HepG2 (cell line): ENCODE data around the gene IFNAR2. TPM values are rescaled to one million over a fixed set of nuclear protein-coding genes. Genes with fewer than 3 reads are reported as not detected.

ENCODE experiments used
- ATAC-seq: fragments of 200-7000 bp; cut with Tn5 transposase; 3 replicates; pipeline ENCODE4 v1.9.1; 2020; ENCODE audit warnings: mild to moderate bottlenecking, moderate library complexity
- BruUV-seq: library from RNA; stranded (reverse); fragments of 400-500 nt; replicated peaks from 2 replicates; lab custom pipeline; 2021; lab: Mats Ljungman, UMichigan
- CTCF ChIA-PET: fragments of 300-600 bp; formaldehyde crosslinking; extraction: SDS; loops from one replicate; lab custom pipeline; 2021; ENCODE audit warnings: low total read pairs, inconsistent platforms, low intra/inter-chr PET ratio; lab: Yijun Ruan, JAX
- POLR2A ChIA-PET: fragments of 350-600 bp; sonication (Branson Sonifier 250); formaldehyde crosslinking; loops from one replicate; lab custom pipeline; 2020; ENCODE audit warnings: antibody characterized with exemption, inconsistent platforms; lab: Yijun Ruan, JAX
- DNase-seq: peaks from one replicate; pipeline ENCODE4 v3.0.0-alpha.2; 2015; ENCODE audit warnings: low spot score
- FAIRE-seq: peaks from 3 replicates; lab custom pipeline; 2011; peaks lifted over from hg19 to GRCh38; lab: Jason Lieb, UNC
- H2AFZ ChIP-seq: one replicate; pipeline ENCODE4 v1.6.1; 2011; ENCODE audit warnings: low read length, inconsistent platforms
- H3K27ac ChIP-seq: fragments of 300-600 bp; 3 replicates; pipeline ENCODE4 v1.8.0; 2011; ENCODE audit warnings: mixed run types, mild to moderate bottlenecking, mixed read lengths, low read length, inconsistent platforms; ENCODE audit not compliant: insufficient read depth; ENCODE audit errors: extremely low read length
- H3K27me3 ChIP-seq, 2 experiments: fragments of 200-600 bp in 1 of 2; 2 replicates in 1 of 2; 3 replicates in 1 of 2; pipeline versions ENCODE4 v1.6.0 to v1.8.0; 2011; ENCODE audit warnings: low read length in 2 of 2, mild to moderate bottlenecking in 2 of 2, moderate library complexity in 2 of 2, inconsistent platforms in 1 of 2; ENCODE audit not compliant: insufficient read depth in 2 of 2, control insufficient read depth in 1 of 2
- H3K36me3 ChIP-seq, 2 experiments: fragments of 200-600 bp in 1 of 2; replicated peaks in 1 of 2; 2 replicates in 1 of 2; 3 replicates in 1 of 2; pipeline versions ENCODE4 v1.5.1 to v1.8.0; 2011; ENCODE audit warnings: low read length in 2 of 2, inconsistent platforms in 1 of 2; ENCODE audit not compliant: insufficient read depth in 2 of 2, control insufficient read depth in 1 of 2
- H3K4me1 ChIP-seq: 2 replicates; pipeline ENCODE4 v1.5.1; 2012; ENCODE audit warnings: low read length, inconsistent platforms; ENCODE audit not compliant: insufficient read depth
- H3K4me2 ChIP-seq: 2 replicates; pipeline ENCODE4 v1.6.0; 2011; ENCODE audit warnings: low read depth, low read length, inconsistent platforms
- H3K4me3 ChIP-seq, 3 experiments: fragments of 200-600 bp in 1 of 3; sonication (generic), shearing (Covaris generic) in 1 of 3; replicated peaks in 1 of 3; 2 replicates each; pipeline ENCODE4 v1.5.1; 2011 to 2016; ENCODE audit warnings: low read length in 3 of 3, inconsistent platforms in 2 of 3, low read depth in 2 of 3, mild to moderate bottlenecking in 2 of 3, control low read depth in 1 of 3, mixed read lengths in 1 of 3; ENCODE audit not compliant: insufficient read depth in 1 of 3
- H3K79me2 ChIP-seq: one replicate; pipeline ENCODE4 v1.6.1; 2011; ENCODE audit warnings: low read length, inconsistent platforms; ENCODE audit not compliant: insufficient read depth
- H3K9ac ChIP-seq: 2 replicates; pipeline ENCODE4 v1.6.0; 2011; ENCODE audit warnings: mild to moderate bottlenecking, low read depth, low read length, inconsistent platforms; ENCODE audit not compliant: insufficient read depth
- H3K9me3 ChIP-seq: 2 replicates; pipeline ENCODE4 v1.5.1; 2012; ENCODE audit warnings: mild to moderate bottlenecking, low read length
- H4K20me1 ChIP-seq: 2 replicates; pipeline ENCODE4 v1.6.0; 2011; ENCODE audit warnings: inconsistent platforms, mild to moderate bottlenecking, low read length, moderate library complexity; ENCODE audit not compliant: insufficient read depth
- CEBPB ChIP-seq: IDR thresholded peaks from 2 replicates; pipeline ENCODE4 v1.6.1; 2011; ENCODE audit warnings: low read depth, low read length, improper control_type of control experiment, borderline replicate concordance
- GTF2F1 ChIP-seq: fragments of 150-350 bp; IDR thresholded peaks from 2 replicates; pipeline ENCODE4 v1.6.1; 2014; ENCODE audit warnings: low read length
- NKX3-1 ChIP-seq: sonication (generic); formaldehyde crosslinking; IDR thresholded peaks from 2 replicates; pipeline ENCODE4 v1.5.0; 2020; ENCODE audit warnings: missing genetic modification reagents
- PCBP2 ChIP-seq: fragments of 200-400 bp; formaldehyde crosslinking; optimal IDR thresholded peaks from 2 replicates; pipeline ENCODE3; 2018; ENCODE audit warnings: low read length, low read depth; ENCODE audit not compliant: poor library complexity, severe bottlenecking
- RERE ChIP-seq: IDR thresholded peaks from 2 replicates; pipeline ENCODE4 v1.6.1; 2016; ENCODE audit warnings: low read depth, missing genetic modification reagents, missing compliant biosample characterization
- SIN3A ChIP-seq: IDR thresholded peaks from 2 replicates; pipeline ENCODE4 v1.6.1; 2011; ENCODE audit warnings: low read depth, mild to moderate bottlenecking, control low read depth, low read length, borderline replicate concordance
- ZFP62 ChIP-seq: sonication (generic); formaldehyde crosslinking; IDR thresholded peaks from 2 replicates; pipeline ENCODE4 v1.4.0; 2020; ENCODE audit warnings: missing genetic modification reagents
- ZNF335 ChIP-seq: sonication (generic); formaldehyde crosslinking; IDR thresholded peaks from 2 replicates; pipeline ENCODE4 v1.4.0; 2020; ENCODE audit warnings: missing genetic modification reagents
- ZNF367 ChIP-seq: sonication (generic); formaldehyde crosslinking; IDR thresholded peaks from 2 replicates; pipeline ENCODE4 v1.4.0; 2020; ENCODE audit warnings: missing genetic modification reagents, borderline replicate concordance
- ZNF777 ChIP-seq: sonication (generic); formaldehyde crosslinking; IDR thresholded peaks from 2 replicates; pipeline ENCODE4 v1.4.0; 2020; ENCODE audit warnings: missing genetic modification reagents
- ZNF784 ChIP-seq: sonication (generic); formaldehyde crosslinking; IDR thresholded peaks from 2 replicates; pipeline ENCODE4 v1.5.1; 2020; ENCODE audit warnings: missing genetic modification reagents, mild to moderate bottlenecking, borderline replicate concordance
- WGBS: methylation state at CpG from one replicate; pipeline ENCODE4 v1.1.6; 2017; ENCODE audit warnings: low lambda C conversion rate; 5-methylcytosine and 5-hydroxymethylcytosine counted together
- in situ Hi-C: cut with HindIII; loops from 2 replicates; pipeline ENCODE4 v1.10.0; 2017; ENCODE audit warnings: low pct_unique_long_range_greater_than_20kb; ENCODE audit not compliant: extremely low pct_ligation_motif_present
- intact Hi-C: fragments of 100-400 bp; cut with micrococcal nuclease; formaldehyde crosslinking; loops from one replicate; pipeline ENCODE4 v1.10.0; 2022; ENCODE audit not compliant: unreplicated experiment
- polyA plus RNA-seq, 8 experiments: library from polyadenylated mRNA; depleted of rRNA in 3 of 8; stranded (reverse) in 7 of 8; unstranded in 1 of 8; fragments of >200 nt; fragmentation: Illumina TruSeq in 4 of 8; extraction: Trizol in 4 of 8; gene quantifications; 2 replicates each; pipeline versions ENCODE4 v1.2.1 to v1.2.3, GENCODE V29; 2011 to 2016; ENCODE audit warnings: low read depth in 4 of 8, missing spikeins in 1 of 8, mixed read lengths in 1 of 8; ENCODE audit not compliant: insufficient read depth in 1 of 8
- total RNA-seq, 5 experiments: library from RNA; depleted of rRNA; stranded (reverse); fragments of >200 nt; fragmentation: Illumina TruSeq; extraction: Trizol; gene quantifications; 2 replicates each; pipeline ENCODE4 v1.2.3, GENCODE V29; 2016; ENCODE audit warnings: low read depth in 1 of 5

The IFNAR2 gene
- total and polyA plus RNA-seq, 2 of the 13 experiments (the other 11 are each of a cell fraction or from before 2014, with no cell fraction given): 5.1 to 24.1 TPM

GRCh38 chr21:33244779-33245105 lies 15.0 kb downstream of the IFNAR2 start:
- WGBS: 89% methylated on average over 2 of the region's 2 CpGs
- no peak for ATAC-seq
- POLR2A ChIA-PET: interaction anchor here (0.9 kb wide), 1 partner anchor 15 kb away, joined by 3 read pairs; no protein-coding TSS in a partner anchor

GRCh38 chr21:33245289-33245918 lies 15.7 kb downstream of the IFNAR2 start:
- POLR2A ChIA-PET: interaction anchor here (0.9 kb wide), 2 partner anchors 14 to 79 kb away, joined by 3 read pairs; partner anchors contain the start of gene IFNAR1
- Histone ChIP-seq H3K4me2 (peak overlapping the region; percentile 19; the same call in 1 of the 2 replicates), H3K79me2 (no peaks in the 10 kb centered on the region), H3K36me3 (peaks cover 6 to 44% of the 10 kb centered on the region in 2 experiments), H3K27me3 (no peaks in the 10 kb centered on the region), H4K20me1 (no peaks in the 10 kb centered on the region), H3K9me3 (no peaks in the 10 kb centered on the region), H3K4me1 (peaks cover 24% of the 10 kb centered on the region), H3K4me3 (no peak overlapping the region), H3K27ac (peak overlapping the region; percentile 66), H2AFZ (no peak overlapping the region), H3K9ac (no peak overlapping the region)
- CTCF ChIA-PET: no interaction called here
- FAIRE-seq (peak; percentile 58), ATAC-seq (peak; percentile 99), DNase-seq (peak; percentile 59)
- intact Hi-C loops (no loop called here), in situ Hi-C loops (no loop called here)
- 38% methylated on average over 4 of the region's 4 CpGs for WGBS
- no TSS peak for BruUV-seq
- TF ChIP-seq SIN3A: no peak
- no peak for TF ChIP-seq RERE
- TF ChIP-seq ZNF367 (CRISPR knock-in tag): no peak
- no peak for TF ChIP-seq ZNF777 (CRISPR knock-in tag)
- no peak for TF ChIP-seq NKX3-1 (CRISPR knock-in tag)
- TF ChIP-seq ZFP62 (CRISPR knock-in tag): no peak
- no peak for TF ChIP-seq GTF2F1
- TF ChIP-seq ZNF784: no peak
- TF ChIP-seq ZNF335 (CRISPR knock-in tag): no peak

More at GRCh38 chr21:33244779-33245105, 15.0 kb downstream of the IFNAR2 start:
- Histone ChIP-seq H2AFZ (no peak overlapping the region), H3K4me3 (no peak overlapping the region), H3K4me2 (no peak overlapping the region), H3K36me3 (peaks cover 6 to 37% of the 10 kb centered on the region in 2 experiments), H3K9me3 (no peaks in the 10 kb centered on the region), H3K27ac (peak overlapping the region; percentile 66), H3K9ac (no peak overlapping the region), H3K27me3 (no peaks in the 10 kb centered on the region), H3K79me2 (no peaks in the 10 kb centered on the region), H3K4me1 (peaks cover 24% of the 10 kb centered on the region), H4K20me1 (no peaks in the 10 kb centered on the region)
- in situ Hi-C loops (no loop called here), intact Hi-C loops (no loop called here)
- FAIRE-seq (no peak), DNase-seq (no peak)
- CTCF ChIA-PET: no interaction called here
- TF ChIP-seq PCBP2 (no peak), CEBPB (peak; percentile 68)
- no TSS peak for BruUV-seq
